ENCODE measurements around the gene CLASP1.

DNA sequence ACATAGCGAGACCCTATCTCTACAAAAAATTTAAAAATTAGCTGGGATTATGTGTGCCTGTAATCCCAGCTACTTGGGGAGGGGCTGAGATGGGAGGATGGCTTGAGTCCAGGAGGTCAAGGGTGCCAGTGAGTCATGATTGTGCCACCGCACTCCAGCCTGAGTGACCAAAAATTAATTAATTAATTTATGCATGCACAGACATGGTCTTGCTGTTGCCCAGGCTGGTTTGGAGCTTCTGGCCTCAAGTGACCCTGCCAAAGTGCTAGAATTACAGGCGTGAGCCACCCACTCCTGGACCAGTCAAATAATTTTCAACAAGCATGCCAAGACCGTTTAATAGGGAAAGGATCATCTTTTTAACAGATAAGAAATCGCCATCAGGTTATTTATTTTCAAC lies 306.5 kb downstream of the CLASP1 start:
- TF ChIP-seq, protein P1, sequence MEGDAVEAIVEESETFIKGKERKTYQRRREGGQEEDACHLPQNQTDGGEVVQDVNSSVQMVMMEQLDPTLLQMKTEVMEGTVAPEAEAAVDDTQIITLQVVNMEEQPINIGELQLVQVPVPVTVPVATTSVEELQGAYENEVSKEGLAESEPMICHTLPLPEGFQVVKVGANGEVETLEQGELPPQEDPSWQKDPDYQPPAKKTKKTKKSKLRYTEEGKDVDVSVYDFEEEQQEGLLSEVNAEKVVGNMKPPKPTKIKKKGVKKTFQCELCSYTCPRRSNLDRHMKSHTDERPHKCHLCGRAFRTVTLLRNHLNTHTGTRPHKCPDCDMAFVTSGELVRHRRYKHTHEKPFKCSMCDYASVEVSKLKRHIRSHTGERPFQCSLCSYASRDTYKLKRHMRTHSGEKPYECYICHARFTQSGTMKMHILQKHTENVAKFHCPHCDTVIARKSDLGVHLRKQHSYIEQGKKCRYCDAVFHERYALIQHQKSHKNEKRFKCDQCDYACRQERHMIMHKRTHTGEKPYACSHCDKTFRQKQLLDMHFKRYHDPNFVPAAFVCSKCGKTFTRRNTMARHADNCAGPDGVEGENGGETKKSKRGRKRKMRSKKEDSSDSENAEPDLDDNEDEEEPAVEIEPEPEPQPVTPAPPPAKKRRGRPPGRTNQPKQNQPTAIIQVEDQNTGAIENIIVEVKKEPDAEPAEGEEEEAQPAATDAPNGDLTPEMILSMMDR (IDR thresholded peaks at IDR 0.05), result no peak
- no peak for TF ChIP-seq TCF7L2 (IDR thresholded peaks at IDR 0.05; ENCODE audit: low read depth, low read length)
- no peak for TF ChIP-seq POLR2AphosphoS5 (IDR thresholded peaks at IDR 0.05; ENCODE audit: low read depth, low read length)
- TF ChIP-seq, protein P2, sequence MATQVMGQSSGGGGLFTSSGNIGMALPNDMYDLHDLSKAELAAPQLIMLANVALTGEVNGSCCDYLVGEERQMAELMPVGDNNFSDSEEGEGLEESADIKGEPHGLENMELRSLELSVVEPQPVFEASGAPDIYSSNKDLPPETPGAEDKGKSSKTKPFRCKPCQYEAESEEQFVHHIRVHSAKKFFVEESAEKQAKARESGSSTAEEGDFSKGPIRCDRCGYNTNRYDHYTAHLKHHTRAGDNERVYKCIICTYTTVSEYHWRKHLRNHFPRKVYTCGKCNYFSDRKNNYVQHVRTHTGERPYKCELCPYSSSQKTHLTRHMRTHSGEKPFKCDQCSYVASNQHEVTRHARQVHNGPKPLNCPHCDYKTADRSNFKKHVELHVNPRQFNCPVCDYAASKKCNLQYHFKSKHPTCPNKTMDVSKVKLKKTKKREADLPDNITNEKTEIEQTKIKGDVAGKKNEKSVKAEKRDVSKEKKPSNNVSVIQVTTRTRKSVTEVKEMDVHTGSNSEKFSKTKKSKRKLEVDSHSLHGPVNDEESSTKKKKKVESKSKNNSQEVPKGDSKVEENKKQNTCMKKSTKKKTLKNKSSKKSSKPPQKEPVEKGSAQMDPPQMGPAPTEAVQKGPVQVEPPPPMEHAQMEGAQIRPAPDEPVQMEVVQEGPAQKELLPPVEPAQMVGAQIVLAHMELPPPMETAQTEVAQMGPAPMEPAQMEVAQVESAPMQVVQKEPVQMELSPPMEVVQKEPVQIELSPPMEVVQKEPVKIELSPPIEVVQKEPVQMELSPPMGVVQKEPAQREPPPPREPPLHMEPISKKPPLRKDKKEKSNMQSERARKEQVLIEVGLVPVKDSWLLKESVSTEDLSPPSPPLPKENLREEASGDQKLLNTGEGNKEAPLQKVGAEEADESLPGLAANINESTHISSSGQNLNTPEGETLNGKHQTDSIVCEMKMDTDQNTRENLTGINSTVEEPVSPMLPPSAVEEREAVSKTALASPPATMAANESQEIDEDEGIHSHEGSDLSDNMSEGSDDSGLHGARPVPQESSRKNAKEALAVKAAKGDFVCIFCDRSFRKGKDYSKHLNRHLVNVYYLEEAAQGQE (IDR thresholded peaks at IDR 0.05; ENCODE audit: insufficient read depth in 1 of 2, low read depth in 2 of 2, low read length in 1 of 2), result no peak
- no peak for TF ChIP-seq SIN3A (IDR thresholded peaks at IDR 0.05; ENCODE audit: borderline replicate concordance, insufficient read depth, low read depth, low read length)
